B cell (primary cell): ENCODE results near the gene FOXM1. TPM values are rescaled to one million over a fixed set of nuclear protein-coding genes. Genes with fewer than 3 reads are reported as not detected.

Source experiments
- ATAC-seq: fragments of 200-7000 bp; cut with Tn5 transposase; one replicate; pipeline ENCODE4 v1.10.0; 2021; ENCODE audit warnings: low read depth, mild to moderate bottlenecking, moderate number of reproducible peaks, moderate library complexity
- CTCF ChIA-PET: fragments of 350-600 bp; sonication (Branson Sonifier 250); formaldehyde crosslinking; loops from one replicate; lab custom pipeline; 2021; ENCODE audit warnings: antibody characterized with exemption, inconsistent platforms; lab: Charles Lee
- POLR2A ChIA-PET: fragments of 350-600 bp; sonication (Branson Sonifier 250); formaldehyde crosslinking; loops from one replicate; lab custom pipeline; 2021; ENCODE audit warnings: antibody characterized with exemption; lab: Charles Lee
- DNase-seq: peaks from one replicate; pipeline ENCODE4 v3.0.0; 2013
- H2AFZ ChIP-seq: 2 replicates; pipeline ENCODE4 v1.6.1; 2012; ENCODE audit warnings: mild to moderate bottlenecking, low read depth, low read length; ENCODE audit not compliant: insufficient read depth, poor library complexity, severe bottlenecking
- H3K27ac ChIP-seq, 2 donors: 1 replicate in 1 of 2; 2 replicates in 1 of 2; pipeline ENCODE4 v1.5.1; 2012 to 2013; ENCODE audit warnings: low read length in 2 of 2, mild to moderate bottlenecking in 2 of 2, moderate library complexity in 1 of 2
- H3K27me3 ChIP-seq, 4 experiments: fragments of 200-600 bp in 1 of 4; sonication (generic) in 1 of 4; replicated peaks in 1 of 4; 1 replicate in 2 of 4; 2 replicates in 2 of 4; pipeline versions ENCODE4 v1.6.1 to v1.7.0; 2013 to 2016; ENCODE audit warnings: low read length in 3 of 4, mild to moderate bottlenecking in 2 of 4, mixed read lengths in 1 of 4, moderate library complexity in 1 of 4; ENCODE audit not compliant: insufficient read depth in 4 of 4, control insufficient read depth in 3 of 4; ENCODE audit errors: control extremely low read depth in 1 of 4
- H3K36me3 ChIP-seq, 2 experiments: replicated peaks in 1 of 2; 1 replicate in 1 of 2; 2 replicates in 1 of 2; pipeline versions ENCODE4 v1.6.1 to v1.7.1; 2013; ENCODE audit warnings: low read length in 1 of 2; ENCODE audit not compliant: insufficient read depth in 2 of 2, control insufficient read depth in 1 of 2; ENCODE audit errors: control extremely low read depth in 1 of 2, extremely low read depth in 1 of 2
- H3K4me1 ChIP-seq, 2 donors: fragments of 200-600 bp in 1 of 2; sonication (generic) in 1 of 2; 1 replicate in 1 of 2; 2 replicates in 1 of 2; pipeline versions ENCODE4 v1.5.1 to v1.6.1; 2013 to 2017; ENCODE audit warnings: low read length in 2 of 2; ENCODE audit not compliant: control insufficient read depth in 2 of 2, insufficient read depth in 2 of 2
- H3K4me2 ChIP-seq: replicated peaks from 2 replicates; pipeline ENCODE3; 2012; ENCODE audit warnings: mild to moderate bottlenecking, low read depth, low read length; ENCODE audit not compliant: poor library complexity, severe bottlenecking
- H3K4me3 ChIP-seq, 5 experiments: fragments of 200-600 bp in 1 of 5; sonication (generic) in 1 of 5; 1 replicate in 3 of 5; 2 replicates in 2 of 5; pipeline versions ENCODE4 v1.5.1 to v1.7.0; 2011 to 2016; ENCODE audit warnings: low read length in 4 of 5, mild to moderate bottlenecking in 4 of 5, low read depth in 2 of 5, control low read depth in 1 of 5, moderate library complexity in 1 of 5; ENCODE audit not compliant: insufficient read depth in 1 of 5; ENCODE audit errors: control extremely low read depth in 1 of 5, extremely low read depth in 1 of 5
- H3K79me2 ChIP-seq: fragments of 200-600 bp; sonication (generic); one replicate; pipeline ENCODE4 v1.6.0; 2016; ENCODE audit warnings: low read length; ENCODE audit not compliant: control insufficient read depth, insufficient read depth
- H3K9ac ChIP-seq: fragments of 200-600 bp; sonication (generic); 2 replicates; pipeline ENCODE4 v1.6.1; 2017; ENCODE audit warnings: mild to moderate bottlenecking, low read length, moderate library complexity
- H3K9me3 ChIP-seq, 3 donors: one replicate each; pipeline versions ENCODE4 v1.6.1 to v1.7.1; 2013; ENCODE audit warnings: low read length in 2 of 3; ENCODE audit not compliant: control insufficient read depth in 2 of 3, insufficient read depth in 1 of 3; ENCODE audit errors: control extremely low read depth in 1 of 3
- H4K20me1 ChIP-seq: 2 replicates; pipeline ENCODE4 v1.6.0; 2012; ENCODE audit warnings: mild to moderate bottlenecking, low read length; ENCODE audit not compliant: insufficient read depth, control insufficient read depth, poor library complexity, severe bottlenecking
- H3K27ac Mint-ChIP-seq: one replicate; pipeline ENCODE4 v1.8.0; 2021; ENCODE audit warnings: mixed read lengths
- H3K27me3 Mint-ChIP-seq: one replicate; pipeline ENCODE4 v1.8.0; 2021; ENCODE audit warnings: mixed read lengths
- H3K4me1 Mint-ChIP-seq: one replicate; pipeline ENCODE4 v1.8.0; 2021; ENCODE audit warnings: mixed read lengths
- H3K4me3 Mint-ChIP-seq: one replicate; pipeline ENCODE4 v1.8.0; 2021; ENCODE audit warnings: mixed read lengths
- H3K9me3 Mint-ChIP-seq: one replicate; pipeline ENCODE4 v1.8.0; 2022; ENCODE audit warnings: mixed read lengths; ENCODE audit not compliant: insufficient read depth
- CTCF ChIP-seq: fragments of 200-600 bp; IDR thresholded peaks from one replicate; pipeline ENCODE4 v1.8.0; 2022; ENCODE audit warnings: antibody characterized with exemption, mild to moderate bottlenecking
- EZH2 ChIP-seq: IDR thresholded peaks from 2 replicates; pipeline ENCODE4 v1.6.1; 2012; ENCODE audit warnings: borderline replicate concordance, low read depth, mild to moderate bottlenecking, moderate library complexity, low read length; ENCODE audit not compliant: insufficient read depth, poor library complexity, severe bottlenecking
- WGBS: methylation state at CpG from one replicate; pipeline ENCODE4 v1.1.5; 2013; ENCODE audit warnings: missing lambda C conversion rate; ENCODE audit not compliant: insufficient coverage; 5-methylcytosine and 5-hydroxymethylcytosine counted together
- intact Hi-C: fragments of 100-400 bp; cut with micrococcal nuclease; formaldehyde crosslinking; loops from one replicate; pipeline ENCODE4 v1.10.0; 2022
- polyA plus RNA-seq: library from polyadenylated mRNA; depleted of rRNA; stranded (reverse); fragments of >200 nt; gene quantifications from 2 replicates; pipeline ENCODE4 v1.2.3, GENCODE V29; 2012
- total RNA-seq, 2 donors: library from RNA; stranded (reverse); fragments of 120-200 nt in 1 of 2; gene quantifications; 1 replicate in 1 of 2; 2 replicates in 1 of 2; pipeline versions ENCODE4 v1.2.3 to v1.2.4, GENCODE V29; 2013 to 2022

Gene FOXM1
- total and polyA plus RNA-seq, 2 donors (not counting 1 experiment from before 2014, with no cell fraction given): 0.67 to 0.84 TPM

DNA sequence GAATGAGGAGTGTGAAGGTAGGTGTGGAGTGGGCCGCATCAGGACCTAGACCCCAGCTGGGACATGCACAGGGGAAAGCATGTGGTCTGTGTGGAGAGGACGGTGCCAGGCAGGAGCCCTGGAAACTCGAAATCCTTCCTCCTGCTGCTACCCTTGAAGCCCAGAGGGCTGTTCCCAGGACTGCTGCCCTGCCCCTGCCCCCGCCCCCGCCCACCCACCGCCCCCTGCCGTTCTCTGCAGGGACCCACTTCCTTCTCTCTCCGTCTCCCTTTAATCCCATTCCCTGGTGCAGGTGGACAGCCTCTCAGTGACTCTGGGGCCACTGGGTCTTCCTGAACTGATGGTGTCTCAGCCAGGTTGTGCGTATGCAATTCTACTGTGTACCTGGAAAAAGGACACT, 56.5 kb downstream of the FOXM1 start:
- CTCF ChIA-PET: interaction anchor here (0.6 kb wide), 1 partner anchor 48 kb away, joined by 3 read pairs; no protein-coding TSS in a partner anchor
- Histone ChIP-seq H3K4me2 (no peak overlapping the region), H2AFZ (no peak overlapping the region), H3K79me2 (peaks cover 45% of the 10 kb centered on the region), H3K27me3 (no peaks in the 10 kb centered on the region), H3K27ac (no peak overlapping the region), H3K4me3 (no peak overlapping the region), H3K4me1 (no peaks in the 10 kb centered on the region), H3K9ac (no peak overlapping the region), H4K20me1 (peaks cover 19% of the 10 kb centered on the region), H3K36me3 (peaks cover 2 to 79% of the 10 kb centered on the region in 2 experiments), H3K9me3 (no peaks in the 10 kb centered on the region)
- POLR2A ChIA-PET: no interaction called here
- Mint-ChIP-seq H3K4me3 (no peak overlapping the region), H3K9me3 (no peaks in the 10 kb centered on the region), H3K27me3 (no peaks in the 10 kb centered on the region), H3K4me1 (peaks cover 6% of the 10 kb centered on the region), H3K27ac (no peak overlapping the region)
- TF ChIP-seq EZH2 (no peak), CTCF (no peak)
- ATAC-seq: no peak
- DNase-seq: no peak
- intact Hi-C loops: no loop called here
- 95% methylated on average over 7 of the region's 9 CpGs for WGBS

GRCh38 chr12:2819810-2820209, 57.2 kb downstream of the FOXM1 start:
- Histone ChIP-seq H3K27ac (no peak overlapping the region), H3K9me3 (no peaks in the 10 kb centered on the region), H4K20me1 (peaks cover 19% of the 10 kb centered on the region), H3K79me2 (peaks cover 51% of the 10 kb centered on the region), H3K4me2 (no peak overlapping the region), H3K4me3 (no peak overlapping the region), H3K9ac (no peak overlapping the region), H2AFZ (no peak overlapping the region), H3K36me3 (peaks cover 2 to 73% of the 10 kb centered on the region in 2 experiments), H3K27me3 (no peaks in the 10 kb centered on the region), H3K4me1 (no peaks in the 10 kb centered on the region)
- ChIA-PET POLR2A (no interaction called here), CTCF (no interaction called here)
- Mint-ChIP-seq H3K4me3 (no peak overlapping the region), H3K9me3 (no peaks in the 10 kb centered on the region), H3K4me1 (peaks cover 8% of the 10 kb centered on the region), H3K27ac (no peak overlapping the region), H3K27me3 (no peaks in the 10 kb centered on the region)
- intact Hi-C loops: no loop called here
- no peak for TF ChIP-seq CTCF
- no peak for TF ChIP-seq EZH2
- no peak for DNase-seq
- WGBS: 99% methylated on average over 15 of the region's 15 CpGs
- no peak for ATAC-seq
